Measurements from ENCODE around the gene OPALIN. TPM values are rescaled to one million over a fixed set of nuclear protein-coding genes. Genes with fewer than 3 reads are reported as not detected.

Gene OPALIN
- total RNA-seq, 4 donors from 2014 or later: not detected

DNA sequence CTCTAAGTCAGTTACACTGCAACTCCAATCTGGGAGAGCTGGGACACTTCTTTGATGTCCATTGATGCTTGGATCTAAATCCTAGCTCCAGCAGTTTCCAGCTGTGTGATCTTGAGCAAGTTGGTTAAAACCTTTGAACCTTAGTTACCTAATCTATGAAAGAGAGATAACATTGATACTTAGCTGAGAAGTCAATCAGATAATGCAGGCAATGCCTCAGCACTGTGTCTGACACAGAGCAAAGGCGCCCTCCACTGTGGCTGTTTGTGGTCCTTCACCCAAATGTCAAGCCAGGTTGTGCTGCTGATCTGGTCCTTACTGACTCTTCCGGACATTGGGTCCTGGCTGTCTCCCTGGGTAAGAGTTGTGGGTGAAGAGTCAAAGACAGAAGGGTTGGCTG, 34.4 kb downstream of the OPALIN start:
- WGBS: 100% methylated on average over 1 of the region's 2 CpGs
- no peak overlapping the region for H3K27ac ChIP-seq (replicated peaks in 1 of 4)
- H3K4me1 ChIP-seq: no peaks in the 10 kb centered on the region
- DNase-seq (ENCODE audit: extremely low spot score): no peak
- H3K36me3 ChIP-seq: no peaks in the 10 kb centered on the region
- H3K9me3 ChIP-seq: no peaks in the 10 kb centered on the region
- peaks cover 0 to 18% (median 0%) of the 10 kb centered on the region in 4 donors for H3K27me3 ChIP-seq
- intact Hi-C loops (cut with DNase I): no loop called here
- no peak overlapping the region for H3K4me3 ChIP-seq
- TF ChIP-seq POLR2AphosphoS5 (IDR thresholded peaks at IDR 0.05) (no peak), POLR2A (IDR thresholded peaks at IDR 0.05; ENCODE audit: low read depth) (no peak), EP300 (IDR thresholded peaks at IDR 0.05) (no peak)
- TF ChIP-seq, protein P1, sequence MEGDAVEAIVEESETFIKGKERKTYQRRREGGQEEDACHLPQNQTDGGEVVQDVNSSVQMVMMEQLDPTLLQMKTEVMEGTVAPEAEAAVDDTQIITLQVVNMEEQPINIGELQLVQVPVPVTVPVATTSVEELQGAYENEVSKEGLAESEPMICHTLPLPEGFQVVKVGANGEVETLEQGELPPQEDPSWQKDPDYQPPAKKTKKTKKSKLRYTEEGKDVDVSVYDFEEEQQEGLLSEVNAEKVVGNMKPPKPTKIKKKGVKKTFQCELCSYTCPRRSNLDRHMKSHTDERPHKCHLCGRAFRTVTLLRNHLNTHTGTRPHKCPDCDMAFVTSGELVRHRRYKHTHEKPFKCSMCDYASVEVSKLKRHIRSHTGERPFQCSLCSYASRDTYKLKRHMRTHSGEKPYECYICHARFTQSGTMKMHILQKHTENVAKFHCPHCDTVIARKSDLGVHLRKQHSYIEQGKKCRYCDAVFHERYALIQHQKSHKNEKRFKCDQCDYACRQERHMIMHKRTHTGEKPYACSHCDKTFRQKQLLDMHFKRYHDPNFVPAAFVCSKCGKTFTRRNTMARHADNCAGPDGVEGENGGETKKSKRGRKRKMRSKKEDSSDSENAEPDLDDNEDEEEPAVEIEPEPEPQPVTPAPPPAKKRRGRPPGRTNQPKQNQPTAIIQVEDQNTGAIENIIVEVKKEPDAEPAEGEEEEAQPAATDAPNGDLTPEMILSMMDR (IDR thresholded peaks at IDR 0.05): no peak

DNA sequence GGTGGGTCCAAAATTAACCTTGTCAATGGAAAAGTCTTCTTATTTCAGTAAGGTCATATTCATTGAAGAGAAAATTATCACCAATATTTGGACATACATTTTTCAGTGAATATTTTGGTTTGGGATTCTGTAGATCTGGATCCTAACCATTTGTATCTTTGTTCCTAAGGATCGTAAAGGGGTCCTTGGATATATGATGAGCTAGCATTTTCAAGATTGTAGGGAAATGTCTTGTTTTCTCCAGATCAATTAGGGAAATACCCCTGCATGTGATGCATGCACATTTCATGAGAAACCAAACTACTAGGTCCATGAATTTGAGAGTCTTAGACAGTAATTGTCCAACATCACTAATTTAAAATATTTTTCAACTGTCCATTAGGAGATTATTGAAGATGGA, 36.5 kb downstream of the OPALIN start:
- Histone ChIP-seq H3K9me3 (no peaks in the 10 kb centered on the region), H3K27ac (replicated peaks in 1 of 4) (no peak overlapping the region), H3K36me3 (no peaks in the 10 kb centered on the region), H3K27me3 (peaks cover 0 to 18% (median 0%) of the 10 kb centered on the region in 4 donors), H3K4me1 (no peaks in the 10 kb centered on the region), H3K4me3 (no peak overlapping the region)
- intact Hi-C loops (cut with DNase I): no loop called here
- TF ChIP-seq POLR2A (IDR thresholded peaks at IDR 0.05; ENCODE audit: low read depth) (no peak), EP300 (IDR thresholded peaks at IDR 0.05) (no peak), POLR2AphosphoS5 (IDR thresholded peaks at IDR 0.05) (no peak)
- TF ChIP-seq, protein P1 (IDR thresholded peaks at IDR 0.05): no peak
- DNase-seq (ENCODE audit: extremely low spot score): no peak
- WGBS: 83% methylated on average over 1 of the region's 1 CpG

DNA sequence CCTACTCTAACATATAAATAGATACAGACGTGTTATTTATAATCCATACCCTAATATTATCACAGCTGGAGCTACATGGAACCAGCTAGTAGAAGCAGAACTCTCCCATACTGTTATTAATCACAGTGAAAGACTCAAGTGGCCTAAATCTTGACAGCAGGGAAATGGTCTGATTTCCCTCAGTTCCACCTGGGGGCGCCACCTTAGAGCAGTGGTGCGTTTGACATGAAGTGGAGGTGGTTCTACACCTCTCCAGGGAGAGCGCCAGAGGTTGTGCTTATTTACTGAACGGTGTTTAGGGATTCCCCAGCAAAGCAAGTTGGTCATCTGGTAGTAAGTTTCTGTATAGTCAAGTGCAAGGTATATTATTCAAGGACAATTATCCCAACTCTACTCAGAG, 37.0 kb downstream of the OPALIN start:
- no peak for TF ChIP-seq POLR2AphosphoS5 (IDR thresholded peaks at IDR 0.05)
- TF ChIP-seq, protein P1 (IDR thresholded peaks at IDR 0.05): no peak
- TF ChIP-seq EP300 (IDR thresholded peaks at IDR 0.05): no peak
- no peak for TF ChIP-seq POLR2A (IDR thresholded peaks at IDR 0.05; ENCODE audit: low read depth)
- Histone ChIP-seq H3K27me3 (peaks cover 0 to 18% (median 0%) of the 10 kb centered on the region in 4 donors), H3K4me1 (no peaks in the 10 kb centered on the region), H3K4me3 (no peak overlapping the region), H3K9me3 (no peaks in the 10 kb centered on the region), H3K27ac (replicated peaks in 1 of 4) (no peak overlapping the region), H3K36me3 (no peaks in the 10 kb centered on the region)
- no peak for DNase-seq (ENCODE audit: extremely low spot score)
- intact Hi-C loops (cut with DNase I): no loop called here
- WGBS: 50% methylated on average over 5 of the region's 5 CpGs

DNA sequence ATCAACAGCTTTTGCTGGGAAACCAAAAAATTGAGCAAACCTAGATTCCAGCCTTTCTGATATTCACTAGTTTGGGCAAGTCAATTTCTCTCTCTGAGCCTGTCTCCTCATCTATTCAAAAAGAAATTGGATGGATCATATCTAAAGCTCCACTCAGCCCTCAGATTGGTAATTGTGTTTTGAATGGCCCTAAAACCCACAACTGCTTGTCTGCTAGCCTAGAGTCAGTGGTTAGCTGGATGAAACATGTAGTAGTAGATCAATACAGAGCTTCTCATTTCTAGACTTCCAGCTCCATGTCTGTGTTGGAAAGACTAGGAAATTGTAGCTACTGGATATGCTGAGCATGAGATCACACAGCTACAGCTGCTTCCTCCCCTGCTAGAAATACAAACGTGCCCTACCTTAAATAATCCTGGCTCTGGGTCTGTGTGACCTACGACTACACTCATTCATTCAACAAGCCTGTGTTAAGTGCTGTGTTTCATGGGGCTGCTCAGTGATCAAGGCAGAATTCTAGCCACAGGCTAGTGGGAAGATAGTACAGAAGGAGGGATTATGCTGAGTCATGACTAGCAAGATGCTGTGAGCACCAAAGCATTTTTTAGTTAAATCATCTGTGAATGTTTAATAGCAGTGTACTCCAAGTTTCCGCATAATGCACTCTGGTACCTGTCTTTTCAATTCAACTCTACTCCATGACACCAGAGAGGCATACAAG, 38.9 kb downstream of the OPALIN start:
- no peak for DNase-seq (ENCODE audit: extremely low spot score)
- Histone ChIP-seq H3K4me1 (no peaks in the 10 kb centered on the region), H3K27me3 (peaks cover 0 to 6% (median 0%) of the 10 kb centered on the region in 4 donors), H3K27ac (replicated peaks in 1 of 4) (no peak overlapping the region), H3K9me3 (no peaks in the 10 kb centered on the region), H3K36me3 (no peaks in the 10 kb centered on the region), H3K4me3 (no peak overlapping the region)
- 36% methylated on average over 3 of the region's 3 CpGs for WGBS
- intact Hi-C loops (cut with DNase I): no loop called here
- no peak for TF ChIP-seq POLR2AphosphoS5 (IDR thresholded peaks at IDR 0.05)
- TF ChIP-seq EP300 (IDR thresholded peaks at IDR 0.05): no peak
- no peak for TF ChIP-seq POLR2A (IDR thresholded peaks at IDR 0.05; ENCODE audit: low read depth)
- TF ChIP-seq, protein P1 (IDR thresholded peaks at IDR 0.05): no peak

All from esophagus muscularis mucosa (tissue), 4 donors.